ENCODE results near the gene RTKN.
A peak's percentile ranks its signal among the peaks of the same experiment; 100 is the strongest.
"Not testable (repeated sequence)": the region's sequence is repeated elsewhere in the genome, so short reads cannot be mapped to it uniquely, and the experiment has no call there.

RTKN gene

GRCh38 chr2:74436848-74437695 is 4.7 kb downstream of the RTKN start:
- no peak for DNase-seq (ENCODE audit: low read depth)

- no peak for DNase-seq (ENCODE audit: low read depth)
Measured at GRCh38 chr2:74436111-74436805, 5.5 kb downstream of the RTKN start.

- no peak for DNase-seq (ENCODE audit: low read depth)
Measured at GRCh38 chr2:74430502-74430901, 11.2 kb downstream of the RTKN start.

GRCh38 chr2:74429487-74430451 is 12.0 kb downstream of the RTKN start:
- no peak for DNase-seq (ENCODE audit: low read depth)

- no peak for DNase-seq (ENCODE audit: low read depth)
Measured at GRCh38 chr2:74428675-74429074, 13.1 kb downstream of the RTKN start.

- no peak for DNase-seq (ENCODE audit: low read depth)
Measured at GRCh38 chr2:74427551-74427950, 14.2 kb downstream of the RTKN start.

GRCh38 chr2:74426181-74426758 is 15.5 kb downstream of the RTKN start:
- DNase-seq (ENCODE audit: low read depth), result no peak

GRCh38 chr2:74425523-74425922 is 16.2 kb downstream of the RTKN start:
- DNase-seq (ENCODE audit: low read depth), result no peak

GRCh38 chr2:74424995-74425406 is 16.7 kb downstream of the RTKN start:
- DNase-seq (ENCODE audit: low read depth), result no peak

GRCh38 chr2:74424139-74424992 is 17.4 kb downstream of the RTKN start:
- DNase-seq (ENCODE audit: low read depth), result no peak

GRCh38 chr2:74423231-74424095 is 18.3 kb downstream of the RTKN start:
- no peak for DNase-seq (ENCODE audit: low read depth)

GRCh38 chr2:74421221-74421870 is 20.4 kb downstream of the RTKN start, which contains the start of the genes C2orf81 and WDR54:
Gene C2orf81 (minus strand): TSS chr2:74421619. CDS start chr2:74421560, 59 bp downstream.
Gene WDR54 (plus strand): TSS chr2:74421730. CDS start chr2:74422154, 424 bp downstream.
- DNase-seq (ENCODE audit: low read depth), result peak; percentile 86

- DNase-seq (ENCODE audit: low read depth), result not testable (repeated sequence)
Measured at GRCh38 chr2:74420443-74421103, 21.2 kb downstream of the RTKN start.

GRCh38 chr2:74420006-74420405 is 21.7 kb downstream of the RTKN start:
- no peak for DNase-seq (ENCODE audit: low read depth)

GRCh38 chr2:74419345-74419744 is 22.4 kb downstream of the RTKN start:
- DNase-seq (ENCODE audit: low read depth), result no peak

GRCh38 chr2:74418312-74418711 is 23.4 kb downstream of the RTKN start:
- no peak for DNase-seq (ENCODE audit: low read depth)

GRCh38 chr2:74417763-74418162 is 24.0 kb downstream of the RTKN start:
- no peak for DNase-seq (ENCODE audit: low read depth)

- no peak for DNase-seq (ENCODE audit: low read depth)
Measured at GRCh38 chr2:74417197-74417596, 24.5 kb downstream of the RTKN start.

- no peak for DNase-seq (ENCODE audit: low read depth)
Measured at GRCh38 chr2:74416778-74417177, 25.0 kb downstream of the RTKN start.
